Gastrocnemius medialis (tissue), 4 donors: ENCODE data around the gene LRRC43. TPM values are rescaled to one million over a fixed set of nuclear protein-coding genes. Genes with fewer than 3 reads are reported as not detected.
A peak's percentile ranks its signal among the peaks of the same experiment; 100 is the strongest.

ENCODE experiments used
- ATAC-seq, 2 donors: fragments of 150-250 bp; one replicate each; pipeline ENCODE4 v1.9.1; 2016
- DNase-seq, 2 donors: peaks; one replicate each; pipeline ENCODE4 v3.0.0-alpha.2; 2019
- H3K27ac ChIP-seq, 4 donors: fragments of 200-600 bp; sonication (generic); 1 replicate in 1 of 4; 2 replicates in 3 of 4; pipeline ENCODE4 v1.5.1; 2016 to 2018; ENCODE audit warnings: mild to moderate bottlenecking in 2 of 4, moderate library complexity in 1 of 4
- H3K27me3 ChIP-seq, 3 donors: fragments of 200-600 bp; sonication (generic) in 2 of 3; 1 replicate in 1 of 3; 2 replicates in 2 of 3; pipeline versions ENCODE4 v1.5.1 to v1.6.0; 2016 to 2019; ENCODE audit warnings: mild to moderate bottlenecking in 1 of 3, moderate library complexity in 1 of 3
- H3K36me3 ChIP-seq, 2 donors: fragments of 200-600 bp; sonication (generic) in 1 of 2; one replicate each; pipeline ENCODE4 v1.5.1; 2017 to 2018
- H3K4me1 ChIP-seq, 2 donors: fragments of 200-600 bp; sonication (generic) in 1 of 2; one replicate each; pipeline ENCODE4 v1.5.1; 2016 to 2017; ENCODE audit warnings: mild to moderate bottlenecking in 2 of 2
- H3K4me3 ChIP-seq, 4 donors: fragments of 200-600 bp; sonication (generic) in 3 of 4; 1 replicate in 1 of 4; 2 replicates in 3 of 4; pipeline ENCODE4 v1.5.1; 2016 to 2019; ENCODE audit warnings: mild to moderate bottlenecking in 2 of 4
- H3K9me3 ChIP-seq, 3 donors: fragments of 200-600 bp; sonication (generic) in 2 of 3; 1 replicate in 1 of 3; 2 replicates in 2 of 3; pipeline ENCODE4 v1.5.1; 2016 to 2019
- CTCF ChIP-seq, 5 experiments: fragments of 450-650 bp in 3 of 5; fragments of 200-600 bp in 2 of 5; sonication (generic) in 2 of 5; IDR thresholded peaks in 4 of 5; conservative IDR thresholded peaks in 1 of 5; 1 replicate in 4 of 5; 2 replicates in 1 of 5; pipeline ENCODE4 v1.5.1; 2016 to 2019; ENCODE audit warnings: antibody characterized with exemption in 5 of 5, mild to moderate bottlenecking in 3 of 5, moderate library complexity in 3 of 5
- POLR2A ChIP-seq, 2 donors: fragments of 450-650 bp; IDR thresholded peaks; one replicate each; pipeline ENCODE4 v1.6.1; 2017; ENCODE audit warnings: antibody characterized with exemption in 2 of 2, mild to moderate bottlenecking in 2 of 2, moderate library complexity in 2 of 2
- in situ Hi-C, 4 donors: fragments of 200-750 bp; cut with MboI; loops; one replicate each; pipeline versions ENCODE4 v1.15.0 to v1.8.0; 2017; ENCODE audit warnings: low sequenced_read_pairs in 4 of 4
- intact Hi-C: fragments of 100-400 bp; cut with DNase I; formaldehyde crosslinking; loops from one replicate; pipeline ENCODE4 v1.15.1; 2023; ENCODE audit warnings: low total_unique reads
- total RNA-seq, 4 donors: library from RNA; depleted of rRNA; stranded (reverse); fragments of >200 nt; gene quantifications; one replicate each; pipeline versions ENCODE4 v1.1.0 to v1.2.3, GENCODE V29; 2016

LRRC43 gene
- total RNA-seq, 4 donors from 2014 or later: not detected

- peaks cover 32 to 39% of the 10 kb centered on the region in 2 donors for H3K4me1 ChIP-seq
- TF ChIP-seq CTCF (IDR thresholded peaks at IDR 0.05 in 4 of 5, conservative IDR thresholded peaks at IDR 0.05 in 1 of 5) (no peak), POLR2A (IDR thresholded peaks at IDR 0.05) (no peak)
- no peak for ATAC-seq
Measured at GRCh38 chr12:122139941-122140340, 43.0 kb upstream of the LRRC43 start.

GRCh38 chr12:122140467-122141257 is 42.3 kb upstream of the LRRC43 start:
- ATAC-seq: peak; percentile 32 to 75
- Histone ChIP-seq H3K36me3 (peaks cover 0 to 86% of the 10 kb centered on the region in 2 donors), H3K9me3 (no peaks in the 10 kb centered on the region)

More at GRCh38 chr12:122139941-122140340, 43.0 kb upstream of the LRRC43 start:
- Histone ChIP-seq H3K4me3 (no peak overlapping the region), H3K36me3 (peaks cover 0 to 89% of the 10 kb centered on the region in 2 donors), H3K27ac (peak overlapping the region; percentile 25 to 93 (median 90)), H3K27me3 (no peaks in the 10 kb centered on the region), H3K9me3 (no peaks in the 10 kb centered on the region)
- in situ Hi-C loops (loop anchor here in 1 of 4 donors (10.0 kb wide), 1 partner anchor 55 kb away; no protein-coding TSS in a partner anchor), intact Hi-C loops (loop anchor here (5.0 kb wide), 1 partner anchor 42 kb away; the partner anchor contains the start of gene LRRC43)
- DNase-seq: no peak

GRCh38 chr12:122141911-122142725 is 40.8 kb upstream of the LRRC43 start:
- Histone ChIP-seq H3K36me3 (peaks cover 0 to 74% of the 10 kb centered on the region in 2 donors), H3K4me3 (no peak overlapping the region), H3K27me3 (no peaks in the 10 kb centered on the region), H3K9me3 (no peaks in the 10 kb centered on the region), H3K27ac (peak overlapping the region; percentile 81 to 93 (median 90)), H3K4me1 (peaks cover 32 to 39% of the 10 kb centered on the region in 2 donors)
- in situ Hi-C loops (no loop called here), intact Hi-C loops (loop anchor here (5.0 kb wide), 1 partner anchor 40 kb away; the partner anchor contains the start of gene LRRC43)
- TF ChIP-seq POLR2A (IDR thresholded peaks at IDR 0.05): no peak
- TF ChIP-seq CTCF (IDR thresholded peaks at IDR 0.05 in 4 of 5, conservative IDR thresholded peaks at IDR 0.05 in 1 of 5): no peak
- ATAC-seq (peak; percentile 84 to 91), DNase-seq (peak; percentile 93 to 96)

More at GRCh38 chr12:122140467-122141257, 42.3 kb upstream of the LRRC43 start:
- in situ Hi-C loops: no loop called here
- peak overlapping the region; percentile 81 to 93 (median 90) for H3K27ac ChIP-seq
- TF ChIP-seq CTCF (IDR thresholded peaks at IDR 0.05 in 4 of 5, conservative IDR thresholded peaks at IDR 0.05 in 1 of 5): no peak
- no peak for TF ChIP-seq POLR2A (IDR thresholded peaks at IDR 0.05)
- H3K4me3 ChIP-seq: no peak overlapping the region
- DNase-seq: peak; percentile 64 to 70
- H3K27me3 ChIP-seq: no peaks in the 10 kb centered on the region
- peaks cover 32 to 39% of the 10 kb centered on the region in 2 donors for H3K4me1 ChIP-seq
- intact Hi-C loops: loop anchor here (5.0 kb wide), 1 partner anchor 42 kb away; the partner anchor contains the start of gene LRRC43

- H3K36me3 ChIP-seq: peaks cover 0 to 68% of the 10 kb centered on the region in 2 donors
- TF ChIP-seq CTCF (IDR thresholded peaks at IDR 0.05 in 4 of 5, conservative IDR thresholded peaks at IDR 0.05 in 1 of 5) (no peak), POLR2A (IDR thresholded peaks at IDR 0.05) (no peak)
- peak overlapping the region; percentile 81 to 93 (median 90) for H3K27ac ChIP-seq
- in situ Hi-C loops: no loop called here
- H3K4me1 ChIP-seq: peaks cover 32 to 39% of the 10 kb centered on the region in 2 donors
- no peaks in the 10 kb centered on the region for H3K27me3 ChIP-seq
- H3K9me3 ChIP-seq: no peaks in the 10 kb centered on the region
- intact Hi-C loops: loop anchor here (5.0 kb wide), 1 partner anchor 39 kb away; the partner anchor contains the start of gene LRRC43
- no peak for DNase-seq
- ATAC-seq: no peak
- H3K4me3 ChIP-seq: no peak overlapping the region
Measured at GRCh38 chr12:122142857-122143256, 40.1 kb upstream of the LRRC43 start.
